HG03469 (cell line): ENCODE results near the gene NUTM2D.
"Not testable (repeated sequence)": the region's sequence is repeated elsewhere in the genome, so short reads cannot be mapped to it uniquely, and the experiment has no call there.

Experiments
- ATAC-seq: cut with Tn5 transposase; IDR thresholded peaks from one replicate; pipeline ENCODE4 v1.9.1; 2021; ENCODE audit warnings: mild to moderate bottlenecking, moderate library complexity, moderate number of reproducible peaks; ENCODE audit not compliant: unreplicated experiment

NUTM2D gene

GRCh38 chr10:87369514-87370112 is 12.1 kb downstream of the NUTM2D start:
- not testable (repeated sequence) for ATAC-seq

- not testable (repeated sequence) for ATAC-seq
Measured at GRCh38 chr10:87374091-87374490, 16.5 kb downstream of the NUTM2D start.

- not testable (repeated sequence) for ATAC-seq
Measured at GRCh38 chr10:87379115-87379514, 21.6 kb downstream of the NUTM2D start.

- ATAC-seq: not testable (repeated sequence)
Measured at GRCh38 chr10:87383149-87383857, 25.8 kb downstream of the NUTM2D start.

- ATAC-seq: not testable (repeated sequence)
Measured at GRCh38 chr10:87384283-87384682, 26.7 kb downstream of the NUTM2D start.

- not testable (repeated sequence) for ATAC-seq
Measured at GRCh38 chr10:87385762-87386360, 28.3 kb downstream of the NUTM2D start.

GRCh38 chr10:87391360-87391759 is 33.8 kb downstream of the NUTM2D start:
- ATAC-seq: not testable (repeated sequence)

- ATAC-seq: not testable (repeated sequence)
Measured at GRCh38 chr10:87396206-87396605, 38.7 kb downstream of the NUTM2D start.

GRCh38 chr10:87398436-87398835 is 40.9 kb downstream of the NUTM2D start:
- peak; percentile 67 for ATAC-seq

- not testable (repeated sequence) for ATAC-seq
Measured at GRCh38 chr10:87407516-87408467, 50.2 kb downstream of the NUTM2D start.

- ATAC-seq: not testable (repeated sequence)
Measured at GRCh38 chr10:87413921-87414320, 56.4 kb downstream of the NUTM2D start.
